Putamen (tissue), 1 donor: ENCODE results near the gene FAM13A.
"Not testable (repeated sequence)": the region's sequence is repeated elsewhere in the genome, so short reads cannot be mapped to it uniquely, and the experiment has no call there.

Experiments used
- DNase-seq: peaks from one replicate; pipeline ENCODE4 v3.0.0-alpha.2; 2016; ENCODE audit warnings: low spot score

FAM13A gene

GRCh38 chr4:88957570-88957969, 99.4 kb downstream of the FAM13A start:
- no peak for DNase-seq

GRCh38 chr4:88955580-88956380, 101.2 kb downstream of the FAM13A start:
- no peak for DNase-seq

- DNase-seq, result no peak
Measured at GRCh38 chr4:88953400-88953799, 103.6 kb downstream of the FAM13A start.

GRCh38 chr4:88952081-88952480, 104.9 kb downstream of the FAM13A start:
- no peak for DNase-seq

GRCh38 chr4:88949605-88950004, 107.4 kb downstream of the FAM13A start:
- no peak for DNase-seq

GRCh38 chr4:88940506-88940905, 116.5 kb downstream of the FAM13A start:
- no peak for DNase-seq

- DNase-seq, result no peak
Measured at GRCh38 chr4:88939697-88940096, 117.3 kb downstream of the FAM13A start.

GRCh38 chr4:88938138-88938537, 118.8 kb downstream of the FAM13A start:
- no peak for DNase-seq

- no peak for DNase-seq
Measured at GRCh38 chr4:88937081-88937480, 119.9 kb downstream of the FAM13A start.

GRCh38 chr4:88933414-88934160, 123.4 kb downstream of the FAM13A start:
- no peak for DNase-seq

GRCh38 chr4:88928852-88929251, 128.1 kb downstream of the FAM13A start:
- DNase-seq, result no peak

GRCh38 chr4:88927420-88927819, 129.6 kb downstream of the FAM13A start:
- DNase-seq, result no peak

- DNase-seq, result no peak
Measured at GRCh38 chr4:88919056-88919455, 137.9 kb downstream of the FAM13A start.

- not testable (repeated sequence) for DNase-seq
Measured at GRCh38 chr4:88913181-88913580, 143.8 kb downstream of the FAM13A start.

- no peak for DNase-seq
Measured at GRCh38 chr4:88911246-88912212, 145.5 kb downstream of the FAM13A start.

GRCh38 chr4:88910101-88910500, 146.9 kb downstream of the FAM13A start:
- no peak for DNase-seq

- DNase-seq, result no peak
Measured at GRCh38 chr4:88908521-88908920, 148.5 kb downstream of the FAM13A start.

GRCh38 chr4:88908003-88908402, 149.0 kb downstream of the FAM13A start:
- DNase-seq, result no peak

GRCh38 chr4:88907478-88907877, 149.5 kb downstream of the FAM13A start:
- no peak for DNase-seq

GRCh38 chr4:88904240-88904639, 152.7 kb downstream of the FAM13A start:
- DNase-seq, result not testable (repeated sequence)

GRCh38 chr4:88900432-88900831, 156.6 kb downstream of the FAM13A start:
- DNase-seq, result no peak

GRCh38 chr4:88897752-88898151, 159.2 kb downstream of the FAM13A start:
- no peak for DNase-seq
